ENCODE measurements around the gene OTOG.

GRCh38 chr11:17516551-17517150, 30.4 kb upstream of the OTOG start:
- TF ChIP-seq EZH2 (IDR thresholded peaks at IDR 0.05) (no peak), POLR2AphosphoS5 (IDR thresholded peaks at IDR 0.05; ENCODE audit: borderline replicate concordance, low read depth, low read length) (no peak), FOXP2 (optimal IDR thresholded peaks at IDR 0.05; ENCODE audit: control extremely low read depth, extremely low read length, insufficient read depth) (no peak)
